ENCODE measurements around the gene ETV5.

- no peak for TF ChIP-seq CTCF (IDR thresholded peaks at IDR 0.05)
- no peak for TF ChIP-seq POLR2A (IDR thresholded peaks at IDR 0.05)
Measured at GRCh38 chr3:186128158-186128557, 19.3 kb upstream of the ETV5 start.

Measured in transverse colon (tissue), 3 donors.